Muscle of arm (tissue), 12 donors: ENCODE measurements around the gene MINDY4B. TPM values are rescaled to one million over a fixed set of nuclear protein-coding genes. Genes with fewer than 3 reads are reported as not detected.

Experiments
- DNase-seq: peaks from one replicate; pipeline ENCODE4 v3.0.0-alpha.2; 2013
- polyA plus RNA-seq, 12 donors: library from polyadenylated mRNA; unstranded; fragments of 120-200 nt; gene quantifications; one replicate each; pipeline ENCODE4 v1.2.1, GENCODE V29; 2013; ENCODE audit not compliant: insufficient read length in 12 of 12

The MINDY4B gene
- polyA plus RNA-seq, 12 donors: 0.52 to 3.1 (median 0.97) TPM; not detected in 3

DNA sequence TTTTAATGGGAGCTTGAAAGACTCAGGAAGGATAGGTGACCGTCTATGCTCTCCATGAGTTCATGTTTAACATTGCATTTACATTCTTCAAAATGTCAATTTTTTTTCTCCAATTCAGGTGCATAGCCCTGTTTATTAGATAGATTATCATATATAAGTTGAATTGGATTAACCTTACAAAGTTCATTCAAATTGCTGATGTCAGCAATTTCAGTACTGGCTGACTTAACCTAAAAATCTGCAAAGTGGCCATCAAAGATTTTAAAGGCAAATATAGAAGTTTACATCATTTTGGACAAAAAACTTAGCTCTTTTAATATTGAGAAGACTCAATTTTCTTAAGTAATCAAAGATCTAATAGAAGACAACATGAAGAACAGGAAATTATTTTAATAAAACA is 57.8 kb downstream of the MINDY4B start:
- DNase-seq: no peak

DNA sequence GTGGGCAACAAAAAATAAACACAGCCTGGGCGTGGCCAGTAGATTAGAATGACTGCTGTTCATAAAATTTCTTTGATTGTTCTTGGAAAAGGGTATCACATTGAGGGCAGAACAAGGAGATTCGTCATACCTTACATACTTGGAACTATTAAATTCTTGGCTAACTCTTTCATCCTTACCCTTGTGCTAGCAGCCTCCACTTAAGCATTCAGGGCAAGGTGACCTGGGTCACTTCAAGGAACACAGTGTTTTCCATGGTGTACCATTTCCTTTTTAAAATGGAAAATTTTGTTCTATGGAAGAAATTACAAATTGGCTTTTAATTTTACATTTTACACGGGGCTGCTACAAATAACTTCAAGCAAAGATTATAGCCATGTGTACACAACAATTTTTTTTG is 60.8 kb downstream of the MINDY4B start:
- DNase-seq: no peak

DNA sequence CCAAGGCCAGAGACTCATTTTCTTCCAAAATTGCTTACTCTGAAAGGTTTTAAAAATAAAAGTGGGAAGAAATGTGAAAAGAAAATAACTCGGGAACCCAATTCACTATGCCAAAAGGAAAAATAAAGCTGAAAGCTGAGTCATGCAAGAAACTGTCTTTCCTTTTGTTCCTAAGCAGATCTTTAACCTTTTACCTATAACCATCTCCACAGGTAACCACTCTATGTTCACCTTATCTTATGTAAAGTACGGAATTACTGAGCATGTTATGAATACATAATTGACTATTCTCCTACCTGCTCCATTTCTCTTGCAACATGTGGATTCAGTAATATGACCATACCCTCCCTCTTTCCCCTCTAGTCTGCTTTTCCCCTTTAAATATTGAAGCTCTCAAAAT is 62.0 kb downstream of the MINDY4B start:
- no peak for DNase-seq

DNA sequence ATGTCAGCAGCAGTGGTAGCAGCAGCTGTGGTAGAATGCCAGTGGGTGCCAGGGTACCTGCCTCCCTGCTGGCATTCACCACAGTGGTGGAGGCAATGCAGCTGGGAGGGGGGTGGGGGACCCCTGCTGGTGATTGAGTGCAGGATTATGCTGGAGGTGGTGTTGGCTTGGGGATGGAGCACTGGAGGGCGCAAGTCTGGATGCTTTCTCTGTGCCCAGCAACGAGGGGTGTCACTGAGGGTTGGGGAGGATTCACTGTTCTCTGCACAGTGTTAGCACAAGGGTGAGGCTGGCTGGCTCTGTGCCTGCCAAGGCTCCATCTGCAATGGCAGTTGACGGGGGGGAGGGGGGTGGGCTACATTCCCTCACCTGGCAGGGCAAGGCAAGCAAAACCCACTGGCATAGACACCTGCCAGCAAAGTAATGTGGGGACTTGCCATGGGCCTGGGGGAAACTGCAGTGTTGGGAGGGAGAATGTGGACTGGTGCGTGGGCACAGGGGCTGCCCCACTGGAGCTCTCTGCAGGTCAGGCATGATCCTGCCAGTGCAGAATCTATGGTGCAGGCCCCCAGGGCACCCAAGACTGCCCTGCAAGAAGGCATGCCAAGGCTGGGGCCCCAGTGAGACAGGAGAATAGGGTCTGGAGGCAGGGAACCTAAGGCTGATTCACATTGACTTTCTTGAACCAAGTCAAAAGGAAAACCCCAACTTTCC is 64.3 kb downstream of the MINDY4B start:
- DNase-seq: no peak

DNA sequence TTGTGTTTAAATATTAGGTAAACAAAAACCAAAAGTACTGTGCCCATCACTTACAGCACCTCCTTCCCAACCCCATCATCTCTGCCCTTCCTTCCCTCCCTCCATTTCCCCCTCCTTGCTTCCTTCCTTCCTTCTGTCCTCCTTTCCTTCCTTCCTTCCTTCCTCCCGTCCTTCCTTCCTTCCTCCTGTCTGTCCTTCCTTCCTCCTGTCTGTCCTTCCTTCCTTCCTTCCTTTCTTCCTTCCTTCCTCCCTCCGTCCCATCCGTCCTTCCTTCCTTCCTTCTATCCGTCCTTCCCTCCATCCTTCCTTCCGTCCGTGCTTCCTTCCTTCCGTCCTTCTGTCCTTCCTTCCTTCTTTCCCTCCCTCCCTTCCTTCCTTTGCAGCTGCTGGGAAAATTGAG is 74.5 kb downstream of the MINDY4B start:
- no peak for DNase-seq

DNA sequence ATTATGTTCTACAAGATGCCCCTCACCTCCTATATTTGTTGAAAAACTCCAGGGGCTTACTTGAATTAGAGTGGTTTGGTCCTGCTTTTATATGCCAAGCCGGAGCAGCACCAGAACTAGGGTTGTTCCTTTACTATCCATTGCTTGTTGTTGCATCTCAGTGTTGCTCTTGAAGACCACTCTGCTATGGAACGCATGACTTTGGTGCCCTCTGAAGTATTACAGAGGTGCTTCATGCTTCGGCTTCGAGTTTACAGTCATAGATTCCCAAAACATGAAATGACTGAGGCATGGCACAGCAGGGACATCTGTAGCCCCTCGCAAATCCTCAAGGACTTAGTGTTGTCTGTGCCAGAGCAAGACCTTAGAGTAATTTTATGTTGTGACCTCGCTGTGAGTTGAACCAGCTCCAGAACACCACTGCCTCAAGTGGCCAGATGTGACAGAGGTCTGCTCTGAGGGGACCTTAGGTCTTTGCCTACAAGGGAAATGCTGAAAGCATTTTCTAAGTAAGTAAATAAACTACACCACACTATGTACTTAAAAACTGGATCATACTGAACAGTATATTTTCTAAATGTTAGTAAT is 75.1 kb downstream of the MINDY4B start:
- DNase-seq: no peak

DNA sequence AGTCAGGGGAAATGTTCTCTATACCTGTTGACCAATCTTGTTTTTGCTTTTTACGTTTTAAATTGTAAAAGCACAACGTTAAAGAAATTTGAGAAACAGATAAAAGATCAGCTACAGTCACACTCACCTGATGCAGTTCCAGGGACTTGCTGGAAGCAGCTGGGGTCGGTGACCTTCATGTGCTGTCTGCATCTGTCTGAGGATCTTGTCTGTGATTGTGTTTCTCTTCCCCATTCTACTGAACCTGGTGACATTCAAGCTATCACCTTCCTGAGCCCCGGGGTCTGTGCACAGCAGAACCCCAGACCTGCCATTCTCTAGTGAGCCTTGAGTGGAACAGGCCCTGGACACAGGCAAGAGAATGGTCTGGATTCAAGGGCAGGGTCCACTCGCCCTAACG is 75.8 kb downstream of the MINDY4B start:
- DNase-seq: no peak

DNA sequence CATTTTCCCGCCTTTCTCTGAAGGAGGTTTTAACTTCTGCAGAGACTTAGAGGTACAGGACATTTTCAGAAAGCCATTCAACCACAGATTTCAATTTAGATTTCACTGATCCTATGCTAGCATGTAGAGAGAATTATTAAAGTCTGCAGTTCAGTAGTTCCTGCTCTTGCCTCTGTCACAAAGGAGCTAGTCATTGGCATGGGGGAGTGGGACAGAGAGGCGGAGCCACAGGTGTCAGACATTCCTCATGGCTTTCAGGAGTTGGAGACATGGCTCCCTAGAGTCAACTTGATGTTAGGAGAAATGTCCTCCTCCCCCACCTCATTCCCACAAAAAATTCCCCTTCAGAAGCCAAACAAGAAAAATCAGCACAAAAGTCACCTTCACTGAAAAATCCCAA is 76.2 kb downstream of the MINDY4B start:
- no peak for DNase-seq

DNA sequence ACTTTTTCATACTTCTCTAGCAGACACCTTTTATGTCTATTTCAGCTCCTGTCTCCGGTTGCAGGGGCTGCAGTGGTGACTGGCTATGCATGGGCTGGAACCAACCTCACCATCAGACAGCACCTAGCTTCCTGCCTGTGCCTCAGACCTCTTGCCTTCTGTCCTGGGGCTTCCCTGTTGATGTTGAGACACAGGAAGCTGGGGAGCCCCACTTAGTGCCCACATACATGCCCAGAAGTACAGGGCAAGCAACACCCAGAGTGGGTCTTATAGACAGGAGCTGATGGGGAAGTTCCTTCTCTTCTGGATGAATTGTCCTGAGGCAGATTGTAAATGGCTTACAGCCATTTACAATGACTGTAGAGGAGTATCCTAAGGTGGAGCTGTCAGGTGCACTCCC is 77.0 kb downstream of the MINDY4B start:
- DNase-seq: no peak

DNA sequence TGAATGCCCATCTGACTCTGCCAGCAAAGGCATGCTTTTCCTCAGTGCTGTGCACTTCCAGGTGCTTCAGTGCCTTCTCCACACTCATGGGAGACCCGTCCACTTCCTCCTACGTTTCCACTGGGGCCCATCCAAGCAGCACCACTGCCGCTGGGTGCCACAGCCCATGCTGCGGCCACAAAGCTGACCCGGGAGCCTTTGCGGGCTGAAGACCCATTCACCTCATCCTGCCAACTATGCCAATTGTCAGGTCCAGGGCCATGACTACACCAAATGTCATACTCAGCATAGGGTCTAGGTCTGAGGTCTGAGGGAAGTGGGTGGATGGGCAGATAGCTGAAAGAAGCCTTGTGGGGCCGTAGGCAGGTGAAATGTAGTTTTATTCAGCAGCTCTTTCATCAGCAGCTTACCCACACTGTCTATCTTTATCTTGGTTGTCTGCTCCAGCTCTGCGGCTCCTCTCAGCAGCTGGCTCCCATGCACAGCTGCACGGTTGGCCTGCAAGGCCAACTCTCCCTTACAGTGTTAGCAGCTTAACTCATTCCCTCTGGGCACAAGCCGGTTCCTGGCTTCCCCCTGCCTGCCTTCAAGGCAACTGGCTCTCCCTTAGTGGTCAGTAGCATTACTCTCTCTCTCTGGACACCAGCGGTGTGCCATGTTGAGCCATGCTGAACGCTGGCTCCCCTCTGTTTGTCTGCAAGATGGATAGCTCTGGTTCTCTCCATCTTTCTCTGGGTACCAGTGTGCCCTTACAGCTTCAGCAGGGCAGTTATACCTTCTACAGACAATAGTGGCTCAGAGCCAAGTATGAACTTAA is 78.6 kb downstream of the MINDY4B start:
- no peak for DNase-seq

DNA sequence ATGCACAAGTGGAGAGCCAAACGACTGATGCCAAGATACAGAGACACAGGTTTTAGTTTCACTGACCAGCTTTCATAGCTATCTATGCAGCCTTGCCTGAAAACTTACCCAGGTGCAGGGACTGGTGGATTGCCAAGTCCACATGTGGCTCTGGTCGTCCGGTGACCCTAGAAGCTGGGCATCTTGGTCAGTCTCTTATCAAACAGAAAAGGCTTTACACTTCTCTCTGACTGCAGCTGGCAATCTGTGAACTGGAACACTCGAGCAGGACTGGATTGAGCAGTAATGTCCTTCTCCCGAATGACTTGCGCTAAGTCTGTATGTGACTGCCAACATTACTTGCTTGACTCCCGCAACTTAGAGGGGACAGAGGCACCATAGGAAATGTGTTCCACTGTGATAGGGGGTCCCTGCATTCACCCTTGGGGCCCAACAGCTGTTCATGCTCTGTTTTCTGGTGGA is 79.3 kb downstream of the MINDY4B start:
- DNase-seq: no peak

DNA sequence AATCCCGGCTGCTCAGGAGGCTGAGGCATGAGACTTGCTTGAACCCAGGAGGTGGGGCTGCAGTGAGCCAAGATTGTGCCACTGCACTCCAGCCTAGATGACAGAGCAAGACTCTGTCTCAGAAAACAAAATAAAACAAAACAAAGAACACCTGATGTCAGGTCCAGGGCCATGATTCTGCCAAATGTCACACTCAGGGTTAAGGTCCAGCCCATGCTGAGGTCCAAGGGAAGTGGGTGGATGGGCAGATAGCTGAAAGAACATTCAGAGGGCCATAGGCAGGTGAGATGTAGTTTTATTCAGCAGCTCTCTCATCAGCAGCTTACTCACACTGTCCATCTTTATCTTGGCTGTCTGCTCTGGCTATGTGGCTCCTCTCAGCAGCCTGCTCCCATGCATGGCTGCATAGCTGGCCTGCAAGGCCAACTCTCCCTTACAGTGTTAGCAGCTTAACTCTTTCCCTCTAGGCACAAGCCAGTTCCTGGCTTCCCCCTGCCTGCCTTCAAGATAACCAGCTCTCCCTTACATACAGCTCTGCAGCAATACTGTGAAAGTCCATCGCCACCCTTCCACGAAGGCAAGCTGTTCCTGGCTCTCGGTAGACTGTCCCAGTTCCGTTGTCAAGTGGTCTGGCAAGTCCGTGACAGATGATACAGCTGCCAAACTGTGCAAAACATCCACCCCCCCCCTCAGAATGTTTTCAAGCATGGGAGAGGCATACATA is 79.9 kb downstream of the MINDY4B start:
- DNase-seq: no peak

DNA sequence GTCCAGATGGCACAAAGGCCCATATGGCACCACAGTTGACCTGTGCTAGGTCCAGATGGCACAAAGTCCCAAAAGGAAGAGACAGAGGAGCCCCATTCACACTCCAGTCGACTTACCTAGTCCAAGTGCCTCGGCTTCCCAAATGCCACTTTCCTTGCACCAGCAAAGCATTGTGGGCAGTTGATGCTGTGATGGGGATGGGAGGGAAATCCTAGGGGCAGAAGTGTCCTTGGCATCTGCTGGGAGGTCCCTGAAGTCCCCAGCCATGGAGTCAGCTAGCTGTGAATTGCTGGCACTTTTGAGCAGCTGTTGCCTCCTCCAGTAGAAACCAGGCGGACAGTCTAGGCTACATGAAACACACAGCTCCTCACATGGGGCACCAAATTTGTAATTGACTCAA is 82.0 kb downstream of the MINDY4B start:
- no peak for DNase-seq

DNA sequence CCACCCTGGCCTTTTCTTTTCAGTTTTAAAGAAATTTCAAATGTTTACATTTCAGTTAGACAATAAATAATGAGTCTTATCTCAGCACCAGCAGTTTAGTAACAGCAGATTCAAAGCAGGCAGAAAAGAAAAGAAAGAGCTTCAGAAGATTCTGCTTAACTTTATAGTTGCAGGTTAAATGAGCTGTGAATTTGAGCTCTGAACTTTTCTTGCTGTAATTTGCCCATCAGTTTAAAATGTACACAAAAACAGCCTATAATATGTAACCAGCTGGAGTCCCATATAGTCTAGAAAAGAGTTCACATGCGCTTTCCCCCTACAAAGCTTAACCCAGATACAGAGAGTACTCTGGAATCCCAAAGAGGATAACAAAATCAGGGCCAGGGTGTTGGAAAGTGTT is 82.6 kb downstream of the MINDY4B start:
- no peak for DNase-seq

Other genes with a start within 250 kb of the MINDY4B start
- gene ERICH6, start 201.5 kb downstream of the MINDY4B start, polyA plus RNA-seq: under 1 TPM in 6 of 12 donors, not detected in 6; 0.20 to 0.43 (median 0.38) TPM
- gene SIAH2, start 142.3 kb downstream of the MINDY4B start, polyA plus RNA-seq: 10 to 100 TPM in 11 of 12 donors, not detected in 1; 17.5 to 41.3 (median 22.3) TPM
- gene CLRN1, start 67.3 kb upstream of the MINDY4B start, polyA plus RNA-seq: under 1 TPM in 9 of 12 donors, not detected in 3; 0.25 to 0.99 (median 0.45) TPM
- gene MED12L, start 180.2 kb upstream of the MINDY4B start, polyA plus RNA-seq: 10 to 100 TPM in 2 of 12 donors, 1 to 10 TPM in 9, not detected in 1; 5.6 to 13.4 (median 8.3) TPM